Astrocyte (in vitro differentiated cells and primary cell): ENCODE measurements around the gene TMEM79. TPM values are rescaled to one million over a fixed set of nuclear protein-coding genes. Genes with fewer than 3 reads are reported as not detected.

Experiments
- DNase-seq: peaks from one replicate; pipeline ENCODE4 v3.0.0-alpha.2; 2010; ENCODE audit warnings: low read depth
- FAIRE-seq: peaks from 2 replicates; lab custom pipeline; 2011; peaks lifted over from hg19 to GRCh38; lab: Jason Lieb, UNC
- H2AFZ ChIP-seq: 2 replicates; pipeline ENCODE4 v1.6.0; 2012; ENCODE audit warnings: low read depth, low read length, inconsistent platforms
- H3K27ac ChIP-seq: 2 replicates; pipeline ENCODE4 v1.5.1; 2011; ENCODE audit warnings: low read depth, low read length, inconsistent platforms
- H3K27me3 ChIP-seq: 2 replicates; pipeline ENCODE4 v1.6.0; 2011; ENCODE audit warnings: low read length, inconsistent platforms; ENCODE audit not compliant: insufficient read depth
- H3K36me3 ChIP-seq: 2 replicates; pipeline ENCODE4 v1.5.1; 2011; ENCODE audit warnings: low read length, inconsistent platforms; ENCODE audit not compliant: insufficient read depth
- H3K4me1 ChIP-seq: 2 replicates; pipeline ENCODE4 v1.5.1; 2011; ENCODE audit warnings: low read length, inconsistent platforms; ENCODE audit not compliant: insufficient read depth
- H3K4me2 ChIP-seq: 2 replicates; pipeline ENCODE4 v1.6.0; 2012; ENCODE audit warnings: low read length, inconsistent platforms
- H3K4me3 ChIP-seq: 2 replicates; pipeline ENCODE4 v1.5.1; 2011; ENCODE audit warnings: low read depth, mild to moderate bottlenecking, low read length, inconsistent platforms; ENCODE audit not compliant: insufficient read depth
- H3K79me2 ChIP-seq: 2 replicates; pipeline ENCODE4 v1.6.0; 2012; ENCODE audit warnings: mild to moderate bottlenecking, low read length, inconsistent platforms; ENCODE audit not compliant: insufficient read depth
- H3K9ac ChIP-seq: 2 replicates; pipeline ENCODE4 v1.6.0; 2012; ENCODE audit warnings: mild to moderate bottlenecking, low read length, inconsistent platforms
- H3K9me3 ChIP-seq: 2 replicates; pipeline ENCODE4 v1.5.1; 2012; ENCODE audit warnings: low read depth, mild to moderate bottlenecking, low read length, inconsistent platforms; ENCODE audit not compliant: insufficient read depth
- H4K20me1 ChIP-seq: 2 replicates; pipeline ENCODE4 v1.6.0; 2012; ENCODE audit warnings: low read length, inconsistent platforms; ENCODE audit not compliant: insufficient read depth
- H3K27ac Mint-ChIP-seq: one replicate; pipeline ENCODE4 v1.8.0; 2021; ENCODE audit warnings: mild to moderate bottlenecking, mixed read lengths; ENCODE audit not compliant: unreplicated experiment
- H3K27me3 Mint-ChIP-seq: one replicate; pipeline ENCODE4 v1.8.0; 2021; ENCODE audit warnings: low read depth, mixed read lengths; ENCODE audit not compliant: unreplicated experiment
- H3K36me3 Mint-ChIP-seq: one replicate; pipeline ENCODE4 v1.8.0; 2021; ENCODE audit warnings: low read depth, mixed read lengths; ENCODE audit not compliant: unreplicated experiment
- H3K4me1 Mint-ChIP-seq: one replicate; pipeline ENCODE4 v1.8.0; 2021; ENCODE audit warnings: low read depth, mixed read lengths; ENCODE audit not compliant: unreplicated experiment
- H3K4me3 Mint-ChIP-seq: one replicate; pipeline ENCODE4 v1.8.0; 2021; ENCODE audit warnings: mild to moderate bottlenecking, moderate library complexity, mixed read lengths; ENCODE audit not compliant: unreplicated experiment
- H3K9me3 Mint-ChIP-seq: one replicate; pipeline ENCODE4 v1.8.0; 2021; ENCODE audit warnings: mild to moderate bottlenecking, mixed read lengths; ENCODE audit not compliant: unreplicated experiment
- EZH2 ChIP-seq: IDR thresholded peaks from 2 replicates; pipeline ENCODE4 v1.6.1; 2012; ENCODE audit warnings: mild to moderate bottlenecking, low read length, inconsistent platforms; ENCODE audit not compliant: insufficient read depth
- total RNA-seq: library from RNA; stranded (reverse); gene quantifications from 2 replicates; pipeline ENCODE4 v1.2.1, GENCODE V29; 2021
- TF ChIP-seq, protein P1 (sequence below): IDR thresholded peaks from 2 replicates; pipeline ENCODE4 v1.5.1; 2011; ENCODE audit warnings: low read depth, mild to moderate bottlenecking, inconsistent platforms, low read length, moderate library complexity; ENCODE audit not compliant: insufficient read depth

Gene TMEM79
- total RNA-seq, 1 donor from 2014 or later, result 3.0 TPM

DNA sequence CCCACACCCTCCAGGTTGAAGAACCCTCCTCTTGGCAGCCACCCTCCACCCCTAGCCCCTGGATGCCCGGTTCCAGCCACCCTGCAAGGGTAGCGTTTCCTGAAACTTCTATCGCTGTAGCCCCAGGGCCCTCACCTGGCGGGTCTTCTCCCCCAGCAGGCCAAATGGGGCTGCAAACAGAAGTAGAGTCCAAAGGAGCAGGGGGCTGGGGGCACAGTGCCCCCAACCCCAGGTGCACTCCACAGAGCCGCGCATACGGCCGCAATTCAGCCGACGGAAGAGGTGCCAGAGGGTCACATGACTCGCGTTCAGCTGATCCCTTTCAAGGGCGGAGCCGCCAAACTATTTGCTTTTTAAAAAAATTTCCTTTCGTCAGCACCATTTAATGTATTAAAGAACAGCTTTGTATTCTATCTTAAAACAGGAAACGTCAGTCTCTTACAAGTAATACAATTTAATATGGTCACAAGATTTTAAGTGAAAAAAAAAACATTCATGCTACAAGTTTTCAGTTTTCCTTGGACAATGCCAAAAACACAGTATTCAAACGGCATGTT is 11.3 kb downstream of the TMEM79 start, which contains the start of gene GLMP:
TSS of gene GLMP (minus strand) at position 289 of the 557 bp plus-strand sequence. CDS start at position 255, 34 bp downstream.
- peak within 1 kb of the TSS; percentile 15 for H3K27ac ChIP-seq
- Mint-ChIP-seq H3K36me3 (peaks cover 6% of the 10 kb centered on the region), H3K27ac (no peak within 1 kb of the TSS), H3K27me3 (no peaks in the 10 kb centered on the region), H3K4me1 (no peaks in the 10 kb centered on the region), H3K4me3 (peak within 1 kb of the TSS; percentile 88), H3K9me3 (peaks cover 2% of the 10 kb centered on the region)
- no peaks in the 10 kb centered on the region for H3K27me3 ChIP-seq
- peak within 1 kb of the TSS; percentile 77 for H3K4me3 ChIP-seq
- peak within 1 kb of the TSS; percentile 88 for H3K9ac ChIP-seq
- FAIRE-seq (peak; percentile 54), DNase-seq (peak; percentile 51)
- peaks cover 10% of the 10 kb centered on the region for H3K4me1 ChIP-seq
- TF ChIP-seq EZH2, result no peak
- TF ChIP-seq, protein P1, sequence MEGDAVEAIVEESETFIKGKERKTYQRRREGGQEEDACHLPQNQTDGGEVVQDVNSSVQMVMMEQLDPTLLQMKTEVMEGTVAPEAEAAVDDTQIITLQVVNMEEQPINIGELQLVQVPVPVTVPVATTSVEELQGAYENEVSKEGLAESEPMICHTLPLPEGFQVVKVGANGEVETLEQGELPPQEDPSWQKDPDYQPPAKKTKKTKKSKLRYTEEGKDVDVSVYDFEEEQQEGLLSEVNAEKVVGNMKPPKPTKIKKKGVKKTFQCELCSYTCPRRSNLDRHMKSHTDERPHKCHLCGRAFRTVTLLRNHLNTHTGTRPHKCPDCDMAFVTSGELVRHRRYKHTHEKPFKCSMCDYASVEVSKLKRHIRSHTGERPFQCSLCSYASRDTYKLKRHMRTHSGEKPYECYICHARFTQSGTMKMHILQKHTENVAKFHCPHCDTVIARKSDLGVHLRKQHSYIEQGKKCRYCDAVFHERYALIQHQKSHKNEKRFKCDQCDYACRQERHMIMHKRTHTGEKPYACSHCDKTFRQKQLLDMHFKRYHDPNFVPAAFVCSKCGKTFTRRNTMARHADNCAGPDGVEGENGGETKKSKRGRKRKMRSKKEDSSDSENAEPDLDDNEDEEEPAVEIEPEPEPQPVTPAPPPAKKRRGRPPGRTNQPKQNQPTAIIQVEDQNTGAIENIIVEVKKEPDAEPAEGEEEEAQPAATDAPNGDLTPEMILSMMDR, result no peak
- H2AFZ ChIP-seq, result peak within 1 kb of the TSS; percentile 77
- no peaks in the 10 kb centered on the region for H3K9me3 ChIP-seq
- no peaks in the 10 kb centered on the region for H4K20me1 ChIP-seq
- no peaks in the 10 kb centered on the region for H3K36me3 ChIP-seq
- H3K79me2 ChIP-seq, result peaks cover 12% of the 10 kb centered on the region
- peak within 1 kb of the TSS; percentile 98 for H3K4me2 ChIP-seq

DNA sequence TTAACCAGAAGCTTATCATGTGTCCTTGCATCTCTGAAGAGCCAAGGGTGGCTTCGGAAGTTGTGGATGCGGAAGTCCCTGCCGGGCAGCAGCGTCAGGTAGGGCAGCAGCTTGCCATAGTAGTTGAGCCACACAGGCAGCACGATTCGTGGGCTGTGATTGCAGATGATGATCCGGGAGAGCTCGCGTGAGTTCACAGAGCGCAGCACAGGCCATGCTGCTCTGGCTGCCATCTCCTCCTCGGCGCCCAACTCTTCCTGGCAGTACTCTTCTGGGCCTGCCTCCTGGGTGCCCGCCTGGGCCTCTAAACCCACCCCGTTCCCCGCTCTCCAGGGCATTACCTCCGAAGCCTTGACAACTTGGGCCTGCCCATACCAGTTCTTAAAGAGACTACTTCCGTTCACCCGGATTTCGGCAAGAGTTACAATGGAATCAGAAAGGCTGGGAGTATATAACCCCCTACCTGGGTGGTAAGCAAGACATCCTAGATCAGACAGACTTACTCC is 14.8 kb downstream of the TMEM79 start, which contains the start of gene VHLL:
TSS of gene VHLL (minus strand) at position 456 of the 506 bp plus-strand sequence. CDS start at position 338, 118 bp downstream.
- peaks cover 4% of the 10 kb centered on the region for H3K9me3 Mint-ChIP-seq

More for the DNA sequence above, 14.8 kb downstream of the TMEM79 start, which contains the start of gene VHLL:
- Histone ChIP-seq H3K4me3 (no peak within 1 kb of the TSS), H3K9ac (no peak within 1 kb of the TSS), H3K9me3 (no peaks in the 10 kb centered on the region), H3K4me2 (no peak within 1 kb of the TSS), H3K79me2 (peaks cover 10% of the 10 kb centered on the region), H2AFZ (no peak within 1 kb of the TSS), H3K4me1 (peaks cover 10% of the 10 kb centered on the region), H3K27ac (no peak within 1 kb of the TSS), H4K20me1 (no peaks in the 10 kb centered on the region), H3K36me3 (no peaks in the 10 kb centered on the region), H3K27me3 (no peaks in the 10 kb centered on the region)
- H3K4me3 Mint-ChIP-seq, result no peak within 1 kb of the TSS
- FAIRE-seq, result no peak
- no peak for DNase-seq
- H3K4me1 Mint-ChIP-seq, result no peaks in the 10 kb centered on the region
- H3K36me3 Mint-ChIP-seq, result peaks cover 5% of the 10 kb centered on the region
- TF ChIP-seq EZH2, result no peak
- TF ChIP-seq, protein P1, result no peak
- H3K27me3 Mint-ChIP-seq, result no peaks in the 10 kb centered on the region
- no peak within 1 kb of the TSS for H3K27ac Mint-ChIP-seq
